Measurements from ENCODE around the gene ABTB2. TPM values are rescaled to one million over a fixed set of nuclear protein-coding genes. Genes with fewer than 3 reads are reported as not detected.

Gene ABTB2
- total RNA-seq, 1 donor from 2014 or later = 3.5 TPM

GRCh38 chr11:34299284-34299972 is 58.4 kb downstream of the ABTB2 start:
- no peak for DNase-seq (ENCODE audit: extremely low read depth, low read depth, low spot score)

DNA sequence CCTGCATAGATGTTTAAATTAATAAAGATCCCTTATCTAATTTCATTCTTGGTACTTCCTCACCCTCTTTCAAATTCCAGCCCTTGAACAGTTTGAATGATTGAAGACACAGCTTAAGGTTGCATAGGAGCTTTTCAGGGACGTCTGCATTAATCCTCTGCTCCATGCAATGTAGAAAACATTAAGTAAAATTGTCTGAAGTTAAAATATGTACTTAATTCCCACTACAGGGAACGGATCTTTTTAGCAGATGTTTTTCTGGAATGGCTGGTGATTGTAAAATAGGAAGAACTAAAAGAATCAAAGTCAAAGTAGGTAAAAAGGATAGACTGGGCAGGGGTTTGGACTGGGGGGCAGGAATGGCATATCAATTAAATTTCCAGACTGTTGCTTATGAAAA is 58.9 kb downstream of the ABTB2 start:
- DNase-seq (ENCODE audit: extremely low read depth, low read depth, low spot score) = no peak

DNA sequence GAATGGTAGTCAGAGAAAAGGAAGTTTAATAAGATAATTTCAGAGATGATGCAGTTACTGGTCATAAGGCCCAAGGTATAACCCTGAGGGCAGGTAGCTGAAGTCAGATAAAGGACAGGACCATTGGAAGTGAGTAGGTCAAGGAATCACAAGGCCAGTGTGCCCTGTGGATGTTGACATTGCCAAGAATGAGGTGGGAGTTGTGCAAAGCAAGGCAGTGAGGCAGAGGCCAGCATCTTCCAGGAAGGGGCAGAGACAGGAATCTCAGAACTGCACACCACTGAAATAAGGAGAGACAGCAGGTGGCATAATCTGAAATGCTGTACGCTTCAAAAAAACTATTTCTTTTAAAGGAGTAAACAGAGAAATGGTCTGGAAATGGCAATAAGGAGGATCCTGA is 61.4 kb downstream of the ABTB2 start:
- DNase-seq (ENCODE audit: extremely low read depth, low read depth, low spot score) = no peak

DNA sequence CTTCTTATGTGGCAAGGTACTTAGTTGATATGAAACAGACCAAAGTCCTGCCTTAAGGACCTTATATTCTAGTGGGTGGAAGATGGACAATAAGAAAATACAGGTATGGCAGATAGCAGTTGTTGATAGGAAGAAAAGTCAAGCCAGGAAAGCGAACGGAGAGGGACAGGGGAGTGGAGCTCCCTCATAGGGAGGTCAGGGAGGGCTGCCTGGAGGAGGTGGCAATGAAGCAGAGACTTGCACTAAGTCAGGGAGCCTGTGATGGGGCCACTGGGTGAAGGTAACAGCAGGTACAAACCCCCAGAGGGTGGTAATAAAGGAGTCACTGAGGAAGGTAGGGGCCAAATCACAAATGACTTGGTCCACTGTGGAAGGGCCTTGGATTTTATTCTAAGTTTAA is 65.3 kb downstream of the ABTB2 start:
- no peak for DNase-seq (ENCODE audit: extremely low read depth, low read depth, low spot score)

DNA sequence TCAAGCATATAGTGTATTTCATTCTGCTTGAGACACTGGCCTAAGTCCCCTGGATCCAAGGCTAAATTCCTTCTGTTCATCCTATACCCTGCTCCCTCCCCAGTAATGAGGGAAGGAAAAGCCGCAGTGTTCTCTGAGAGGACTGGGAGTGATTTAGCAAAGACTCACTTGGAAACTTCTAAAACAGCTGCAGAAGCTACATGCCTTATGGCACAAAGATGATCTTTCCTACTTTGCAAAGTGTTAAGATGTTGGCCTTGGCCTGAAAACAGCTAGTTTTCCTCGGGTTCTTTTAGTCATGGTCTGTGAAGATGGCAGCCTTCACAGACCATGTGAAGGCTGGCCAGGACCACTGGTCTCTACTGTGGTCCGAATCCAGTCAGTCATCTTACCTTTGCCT is 65.7 kb downstream of the ABTB2 start:
- DNase-seq (ENCODE audit: extremely low read depth, low read depth, low spot score) = no peak

DNA sequence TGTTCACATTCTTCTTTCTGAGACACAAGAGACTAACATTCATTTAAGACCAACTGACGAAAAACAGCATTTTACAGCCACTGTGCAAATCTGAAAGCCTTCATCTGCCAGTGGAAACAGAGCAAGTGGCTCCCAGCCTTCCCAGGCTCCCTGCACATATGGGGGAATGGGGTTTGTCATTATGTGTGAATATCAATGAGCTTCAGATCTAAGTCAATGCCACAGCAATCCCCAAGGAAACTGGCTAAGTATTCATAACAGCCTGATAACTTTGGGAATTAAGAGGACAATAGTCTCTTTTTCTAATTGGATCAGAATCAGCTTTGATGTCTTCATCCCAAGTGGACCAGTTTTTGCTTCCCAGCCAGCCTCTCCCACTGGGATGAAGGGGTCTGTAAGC is 66.9 kb downstream of the ABTB2 start:
- DNase-seq (ENCODE audit: extremely low read depth, low read depth, low spot score) = no peak

DNA sequence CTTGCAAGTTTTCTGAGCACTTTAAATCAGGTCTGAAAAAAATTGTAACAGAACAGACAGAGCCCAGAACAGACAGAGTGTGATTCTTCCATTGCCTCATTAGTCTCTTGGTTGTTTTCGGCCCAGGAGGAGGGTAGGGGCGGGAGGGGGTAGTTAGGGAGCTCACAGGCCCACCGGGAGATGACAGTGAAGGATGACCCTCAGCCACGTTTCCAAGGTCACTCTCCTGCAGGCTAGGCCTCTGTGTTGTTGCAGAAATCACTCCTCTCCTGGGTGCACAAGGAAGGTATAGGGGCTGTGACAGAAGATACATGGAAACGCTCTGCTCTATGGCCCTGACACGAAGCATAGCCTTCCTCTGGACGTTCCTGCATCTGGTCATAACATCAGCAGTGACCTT is 69.3 kb downstream of the ABTB2 start:
- DNase-seq (ENCODE audit: extremely low read depth, low read depth, low spot score) = no peak

DNA sequence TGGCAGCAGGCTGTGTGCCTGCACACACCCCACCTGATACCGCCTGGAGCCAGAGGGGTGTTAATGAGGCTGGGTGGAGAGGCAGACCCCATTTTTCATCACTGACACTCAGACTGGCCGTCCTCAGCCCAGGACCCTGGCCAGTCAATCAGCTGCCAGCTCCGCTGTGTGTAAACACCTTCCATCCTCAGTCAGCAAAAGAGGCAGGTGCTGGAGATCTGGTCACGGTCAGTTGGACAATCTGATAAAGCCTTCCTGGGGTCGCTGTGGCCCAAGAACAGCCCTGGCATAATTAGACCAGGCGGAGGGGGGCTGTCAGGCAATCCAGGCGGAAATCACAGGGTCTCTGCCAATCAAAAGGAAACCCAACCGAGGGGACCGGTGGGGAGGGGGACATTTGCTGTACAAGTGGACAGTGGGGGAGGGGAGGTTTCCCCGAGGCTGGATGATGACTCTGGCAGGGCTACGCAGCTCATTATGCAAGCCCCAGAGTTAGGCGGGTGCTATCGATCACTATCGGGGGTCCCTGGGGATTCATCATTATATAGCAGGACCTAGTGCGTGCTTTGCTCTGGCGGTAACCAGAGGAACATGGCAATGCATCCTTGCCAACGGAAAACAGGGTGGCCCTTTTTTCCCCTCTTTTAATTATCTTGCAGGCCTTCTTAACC is 72.9 kb downstream of the ABTB2 start:
- no peak for DNase-seq (ENCODE audit: extremely low read depth, low read depth, low spot score)

DNA sequence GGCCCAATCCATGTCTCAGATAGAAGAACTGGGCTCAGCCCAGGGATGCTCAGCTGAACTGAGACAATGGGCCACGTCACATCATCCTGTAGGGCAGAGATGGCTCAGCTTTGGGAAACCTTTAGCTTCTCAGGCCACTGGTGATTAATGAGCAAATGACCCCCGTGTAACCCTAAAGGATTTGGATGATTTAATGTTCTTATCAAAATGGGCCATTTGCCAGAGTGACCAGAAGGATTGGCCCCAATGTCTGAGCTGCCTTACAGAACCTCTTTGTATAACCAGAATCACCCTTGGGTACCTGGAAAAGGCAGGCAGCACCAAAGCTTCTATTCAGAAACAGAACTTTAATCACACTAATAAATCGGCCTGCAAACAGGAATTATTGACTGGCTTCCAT is 73.7 kb downstream of the ABTB2 start:
- no peak for DNase-seq (ENCODE audit: extremely low read depth, low read depth, low spot score)

DNA sequence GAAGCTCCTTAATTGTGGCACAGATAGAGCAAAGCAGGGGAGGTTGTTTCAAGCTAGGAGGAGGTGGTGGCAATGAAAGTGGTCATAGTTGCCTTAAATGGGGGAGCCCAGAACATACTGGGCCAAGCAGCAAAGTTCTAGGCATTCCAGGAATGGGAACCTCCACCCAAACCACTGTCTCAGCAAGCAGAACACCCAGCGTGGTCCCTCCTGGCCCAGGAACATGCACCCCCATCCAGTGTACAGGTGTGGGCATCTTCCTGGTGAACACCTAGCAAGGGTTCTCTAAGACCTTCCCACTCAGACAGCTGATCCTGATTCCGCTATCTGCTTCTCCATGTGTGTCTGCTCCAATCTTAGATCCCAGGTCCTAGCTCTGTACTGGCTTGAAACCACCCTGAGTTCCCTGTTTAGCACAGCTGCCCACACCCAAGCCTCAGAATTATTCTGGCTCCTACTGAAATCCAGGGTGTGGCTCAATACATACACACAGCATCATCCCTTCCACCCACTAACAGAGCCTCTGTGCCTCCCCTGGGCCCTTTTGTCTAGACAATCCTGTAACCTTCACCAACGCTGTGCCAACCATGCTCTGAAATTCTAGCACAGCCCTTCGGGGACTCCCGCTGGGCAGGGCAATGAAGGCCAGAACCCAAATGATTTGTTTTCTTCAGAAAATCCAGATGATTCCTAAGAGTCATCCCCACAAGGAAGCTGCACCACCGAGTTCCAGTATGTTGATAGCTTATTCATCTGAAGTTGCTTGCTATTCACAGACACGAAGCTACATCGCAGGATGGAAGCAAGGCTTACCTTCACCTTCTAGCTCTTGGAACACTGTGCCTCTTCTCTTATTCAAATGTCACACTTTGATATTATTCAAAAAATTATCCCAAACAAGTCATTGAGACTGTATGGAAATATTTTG is 76.6 kb downstream of the ABTB2 start:
- DNase-seq (ENCODE audit: extremely low read depth, low read depth, low spot score) = no peak

DNA sequence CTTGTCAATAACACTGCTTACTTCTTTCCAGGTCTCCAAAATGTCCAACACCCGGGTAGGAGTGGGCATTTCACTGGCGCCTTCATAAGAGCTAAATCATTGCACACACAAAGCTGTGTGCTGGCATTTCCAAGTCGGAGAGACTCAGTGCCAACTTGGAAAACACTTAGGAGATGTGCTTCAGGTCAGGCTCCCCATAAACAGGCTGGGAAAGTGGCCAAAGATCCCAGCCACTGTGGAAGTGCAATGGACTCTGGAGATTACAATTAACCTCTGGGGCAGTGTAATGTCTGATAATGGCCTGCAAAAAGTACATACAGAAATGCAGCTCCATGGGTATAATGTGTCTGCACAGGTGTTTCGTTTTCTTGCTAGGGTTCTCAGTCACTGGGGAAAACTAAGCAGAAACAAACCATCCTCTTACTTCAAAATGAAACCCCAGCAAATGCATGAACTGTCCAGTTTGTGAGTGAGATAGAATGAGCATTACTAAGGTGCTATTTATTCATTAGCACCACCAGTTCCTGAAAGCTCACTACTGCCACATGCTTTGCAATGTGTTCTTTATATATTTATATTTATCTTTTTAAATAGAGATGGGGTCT is 79.0 kb downstream of the ABTB2 start:
- DNase-seq (ENCODE audit: extremely low read depth, low read depth, low spot score) = no peak

DNA sequence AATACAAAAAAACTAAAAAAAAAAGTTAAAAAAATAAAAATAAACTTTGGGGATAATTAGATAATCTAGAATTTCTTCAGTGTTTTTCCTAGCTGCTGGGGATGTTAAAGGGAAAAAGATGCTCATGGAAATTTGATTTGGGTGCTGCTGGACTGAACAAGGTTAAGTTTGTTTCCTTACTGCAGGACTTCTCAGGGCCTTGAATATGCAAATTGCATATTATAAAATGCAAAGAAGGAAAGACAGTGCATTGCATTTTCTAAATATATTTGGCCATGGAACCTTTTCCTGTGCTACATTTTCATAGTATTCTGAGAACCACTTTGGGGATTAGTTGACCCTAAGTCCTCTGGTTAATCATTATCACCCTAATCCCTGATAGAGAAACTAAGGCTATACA is 79.6 kb downstream of the ABTB2 start:
- DNase-seq (ENCODE audit: extremely low read depth, low read depth, low spot score) = no peak

GRCh38 chr11:34277171-34277570 is 80.6 kb downstream of the ABTB2 start:
- no peak for DNase-seq (ENCODE audit: extremely low read depth, low read depth, low spot score)

GRCh38 chr11:34276352-34276864 is 81.4 kb downstream of the ABTB2 start:
- no peak for DNase-seq (ENCODE audit: extremely low read depth, low read depth, low spot score)

GRCh38 chr11:34275486-34275885 is 82.3 kb downstream of the ABTB2 start:
- no peak for DNase-seq (ENCODE audit: extremely low read depth, low read depth, low spot score)

GRCh38 chr11:34274712-34275398 is 83.0 kb downstream of the ABTB2 start:
- no peak for DNase-seq (ENCODE audit: extremely low read depth, low read depth, low spot score)

DNA sequence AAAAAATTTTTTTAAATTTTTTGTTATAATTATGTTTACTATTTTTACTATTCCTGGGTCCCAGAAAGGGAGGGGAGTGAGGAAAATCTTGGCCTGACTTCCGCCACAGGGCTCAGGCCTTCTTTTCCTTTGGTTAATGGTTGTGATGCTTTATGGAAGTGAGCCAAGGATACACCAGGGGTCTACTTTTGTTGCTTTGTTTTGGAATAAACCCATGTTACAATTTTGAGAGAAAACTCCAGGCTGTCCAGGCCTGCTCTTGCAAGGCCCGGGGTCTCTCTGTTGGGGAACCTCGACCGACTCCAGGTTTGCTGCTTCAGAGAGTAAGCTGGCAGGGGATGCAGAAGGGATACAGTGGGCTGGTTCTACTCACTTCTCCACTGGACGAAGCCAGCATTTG is 84.7 kb downstream of the ABTB2 start:
- no peak for DNase-seq (ENCODE audit: extremely low read depth, low read depth, low spot score)

GRCh38 chr11:34271727-34272126 is 86.1 kb downstream of the ABTB2 start:
- DNase-seq (ENCODE audit: extremely low read depth, low read depth, low spot score) = no peak

- DNase-seq (ENCODE audit: extremely low read depth, low read depth, low spot score) = no peak
Measured at GRCh38 chr11:34270711-34271110, 87.1 kb downstream of the ABTB2 start.

DNA sequence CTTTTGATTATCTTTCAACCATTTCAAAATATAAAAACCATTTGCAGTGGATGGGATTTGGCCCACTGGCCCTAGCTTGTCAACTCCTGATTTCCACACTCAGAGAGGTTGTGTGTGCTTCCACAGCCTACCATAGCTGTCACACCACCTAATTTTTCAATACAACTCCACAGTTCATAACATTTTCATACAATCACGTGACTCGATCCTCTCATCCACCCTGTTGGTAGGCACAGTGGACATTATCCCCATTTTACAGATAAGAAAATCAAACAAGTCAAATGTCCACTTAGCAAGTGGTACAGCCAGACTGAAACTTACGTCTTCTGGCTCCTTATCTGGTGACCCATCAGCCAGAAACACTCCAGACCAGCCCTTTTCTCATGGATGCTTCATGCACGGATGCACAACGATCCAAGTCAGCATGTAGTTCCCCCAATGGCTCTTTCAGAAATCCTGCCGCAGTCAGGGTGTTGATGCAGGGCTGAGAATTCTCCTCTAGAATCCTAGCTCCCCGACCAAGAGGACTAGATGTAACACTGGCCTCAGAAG is 88.0 kb downstream of the ABTB2 start:
- DNase-seq (ENCODE audit: extremely low read depth, low read depth, low spot score) = no peak
